Sigmoid colon (tissue), 4 donors: ENCODE data around the gene TMEM38B.

Experiments
- CTCF ChIP-seq, 4 experiments: fragments of 450-650 bp in 3 of 4; fragments of 200-600 bp in 1 of 4; IDR thresholded peaks; one replicate each; pipeline ENCODE4 v1.5.1; 2016 to 2019; ENCODE audit warnings: antibody characterized with exemption in 4 of 4, mild to moderate bottlenecking in 3 of 4, moderate library complexity in 2 of 4
- POLR2A ChIP-seq, 2 donors: fragments of 450-650 bp; IDR thresholded peaks; one replicate each; pipeline ENCODE4 v1.6.1; 2016; ENCODE audit warnings: antibody characterized with exemption in 2 of 2, mild to moderate bottlenecking in 2 of 2, moderate library complexity in 2 of 2
- POLR2AphosphoS5 ChIP-seq, 4 donors: sonication (generic); formaldehyde crosslinking; IDR thresholded peaks; one replicate each; pipeline ENCODE4 v1.6.1; 2017; ENCODE audit warnings: antibody characterized with exemption in 4 of 4

GRCh38 chr9:105678781-105679180, 15.6 kb upstream of the TMEM38B start:
- no peak for TF ChIP-seq CTCF (IDR thresholded peaks at IDR 0.05)
- TF ChIP-seq POLR2AphosphoS5 (IDR thresholded peaks at IDR 0.05) = no peak
- no peak for TF ChIP-seq POLR2A (IDR thresholded peaks at IDR 0.05)
